HG03139 (cell line): ENCODE measurements around the gene PARP2.
"Not testable (repeated sequence)": the region's sequence is repeated elsewhere in the genome, so short reads cannot be mapped to it uniquely, and the experiment has no call there.

ENCODE experiments used
- ATAC-seq: cut with Tn5 transposase; IDR thresholded peaks from one replicate; pipeline ENCODE4 v1.9.1; 2021; ENCODE audit not compliant: unreplicated experiment

The PARP2 gene

GRCh38 chr14:20343092-20343861, at the start of gene PARP2:
TSS of gene PARP2 (plus strand) at chr14:20343635. CDS start at chr14:20343642, 7 bp downstream.
- peak; percentile 94 for ATAC-seq

GRCh38 chr14:20294636-20295035, 48.8 kb upstream of the PARP2 start:
- ATAC-seq: no peak

- ATAC-seq: no peak
Measured at GRCh38 chr14:20295067-20295466, 48.4 kb upstream of the PARP2 start.

- ATAC-seq: no peak
Measured at GRCh38 chr14:20302042-20302755, 41.2 kb upstream of the PARP2 start.

GRCh38 chr14:20305265-20306078, 38.0 kb upstream of the PARP2 start, which contains the start of gene TTC5:
TSS of gene TTC5 (minus strand) at chr14:20305951. CDS start at chr14:20305937, 14 bp downstream.
- peak; percentile 88 for ATAC-seq

GRCh38 chr14:20306079-20306423, 37.4 kb upstream of the PARP2 start:
- no peak for ATAC-seq

GRCh38 chr14:20314026-20314425, 29.4 kb upstream of the PARP2 start:
- ATAC-seq: no peak

GRCh38 chr14:20317720-20318119, 25.7 kb upstream of the PARP2 start:
- ATAC-seq: no peak

- ATAC-seq: no peak
Measured at GRCh38 chr14:20327005-20327869, 16.2 kb upstream of the PARP2 start.

- no peak for ATAC-seq
Measured at GRCh38 chr14:20328705-20329104, 14.7 kb upstream of the PARP2 start.

- no peak for ATAC-seq
Measured at GRCh38 chr14:20329355-20329754, 14.1 kb upstream of the PARP2 start.

GRCh38 chr14:20331053-20331613, 12.3 kb upstream of the PARP2 start:
- no peak for ATAC-seq

GRCh38 chr14:20332431-20332787, 11.0 kb upstream of the PARP2 start:
- no peak for ATAC-seq

GRCh38 chr14:20332788-20333493, 10.5 kb upstream of the PARP2 start, which contains the start of gene CCNB1IP1:
TSS of gene CCNB1IP1 (minus strand) at chr14:20333279. CDS start at chr14:20316523, 16,756 bp downstream.
- ATAC-seq: peak; percentile 86

GRCh38 chr14:20333494-20333841, 10.0 kb upstream of the PARP2 start:
- ATAC-seq: peak; percentile 5

GRCh38 chr14:20334017-20334416, 9.4 kb upstream of the PARP2 start:
- no peak for ATAC-seq

GRCh38 chr14:20341032-20341431, 2.4 kb upstream of the PARP2 start:
- not testable (repeated sequence) for ATAC-seq

GRCh38 chr14:20341646-20342045, 1.8 kb upstream of the PARP2 start:
- ATAC-seq: no peak

GRCh38 chr14:20343862-20344220, 406 bp downstream of the PARP2 start:
- ATAC-seq: no peak

GRCh38 chr14:20345366-20345765, 1.9 kb downstream of the PARP2 start:
- ATAC-seq: no peak
